ENCODE measurements around the gene MYO3B. TPM values are rescaled to one million over a fixed set of nuclear protein-coding genes. Genes with fewer than 3 reads are reported as not detected.

The MYO3B gene
- total RNA-seq, 1 experiment from 2014 or later, result 0.50 TPM

DNA sequence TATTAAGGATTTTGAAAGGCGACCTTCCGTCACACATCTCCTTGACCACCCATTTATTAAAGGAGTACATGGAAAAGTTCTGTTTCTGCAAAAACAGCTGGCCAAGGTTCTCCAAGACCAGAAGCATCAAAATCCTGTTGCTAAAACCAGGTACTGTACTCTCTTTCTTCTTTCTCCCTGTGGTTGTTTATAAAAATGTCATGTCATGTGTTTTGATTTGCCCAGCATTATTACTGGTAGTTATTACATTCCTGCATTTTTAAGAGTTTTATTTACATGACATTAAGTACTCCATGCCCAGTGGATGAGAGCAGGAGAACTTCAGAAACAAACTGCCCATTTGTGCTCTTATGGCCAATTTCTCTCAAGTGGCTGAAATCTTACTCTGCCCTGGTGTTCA, 191.3 kb downstream of the MYO3B start:
- POLR2A ChIA-PET, result no interaction called here
- H3K4me1 Mint-ChIP-seq, result peaks cover 62% of the 10 kb centered on the region
- peaks cover 7% of the 10 kb centered on the region for H3K27me3 Mint-ChIP-seq (ENCODE audit: low read depth)

DNA sequence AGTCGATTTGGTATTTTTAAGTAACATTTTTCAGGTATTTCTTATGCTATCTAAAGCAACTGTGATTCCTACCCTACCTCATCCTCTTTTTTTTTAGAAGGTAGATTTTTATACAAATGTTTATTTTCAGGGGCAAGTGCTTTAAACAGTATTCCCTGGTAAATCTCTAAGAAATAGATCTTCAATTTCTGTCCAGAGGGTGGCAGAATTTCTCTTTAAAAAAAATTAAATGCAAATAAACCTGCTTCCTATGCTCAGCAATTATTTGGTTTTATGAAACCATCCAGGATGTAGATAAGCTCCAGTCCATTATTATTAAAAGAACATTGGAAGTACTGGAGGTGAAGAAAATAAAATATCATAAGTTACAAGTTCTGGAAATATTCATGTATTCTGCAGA, 191.9 kb downstream of the MYO3B start:
- Mint-ChIP-seq H3K36me3 (no peaks in the 10 kb centered on the region), H3K27me3 (ENCODE audit: low read depth) (peaks cover 7% of the 10 kb centered on the region), H3K27ac (no peak overlapping the region), H3K4me1 (peaks cover 56% of the 10 kb centered on the region), H3K4me3 (no peak overlapping the region), H3K9me3 (peaks cover 4% of the 10 kb centered on the region; the same call in 1 of the 2 replicates)
- CTCF ChIA-PET, result interaction anchor here (0.6 to 4.8 kb wide), 18 partner anchors 9 to 503 kb away, joined by 3 to 41 read pairs (median 6); partner anchors contain the start of genes GAD1 and SP5
- POLR2A ChIA-PET, result interaction anchor here (0.6 kb wide), 1 partner anchor 440 kb away, joined by 3 read pairs; no protein-coding TSS in a partner anchor
- TF ChIP-seq GRHL2 (CRISPR knock-in tag; IDR thresholded peaks at IDR 0.05; ENCODE audit: insufficient replicate concordance, severe bottlenecking) (no peak), FOXJ3 (CRISPR knock-in tag; IDR thresholded peaks at IDR 0.05; ENCODE audit: borderline replicate concordance) (no peak), SMAD4 (CRISPR knock-in tag; IDR thresholded peaks at IDR 0.05) (no peak), RORB (CRISPR knock-in tag; IDR thresholded peaks at IDR 0.05) (no peak), FOXK1 (CRISPR knock-in tag; IDR thresholded peaks at IDR 0.05) (no peak), JUN (CRISPR knock-in tag; IDR thresholded peaks at IDR 0.05) (no peak), ZNF671 (CRISPR knock-in tag; IDR thresholded peaks at IDR 0.05) (no peak), ZNF219 (CRISPR knock-in tag; IDR thresholded peaks at IDR 0.05; ENCODE audit: borderline replicate concordance) (no peak), ZNF423 (CRISPR knock-in tag; IDR thresholded peaks at IDR 0.05) (no peak)
- TF ChIP-seq, protein P1, sequence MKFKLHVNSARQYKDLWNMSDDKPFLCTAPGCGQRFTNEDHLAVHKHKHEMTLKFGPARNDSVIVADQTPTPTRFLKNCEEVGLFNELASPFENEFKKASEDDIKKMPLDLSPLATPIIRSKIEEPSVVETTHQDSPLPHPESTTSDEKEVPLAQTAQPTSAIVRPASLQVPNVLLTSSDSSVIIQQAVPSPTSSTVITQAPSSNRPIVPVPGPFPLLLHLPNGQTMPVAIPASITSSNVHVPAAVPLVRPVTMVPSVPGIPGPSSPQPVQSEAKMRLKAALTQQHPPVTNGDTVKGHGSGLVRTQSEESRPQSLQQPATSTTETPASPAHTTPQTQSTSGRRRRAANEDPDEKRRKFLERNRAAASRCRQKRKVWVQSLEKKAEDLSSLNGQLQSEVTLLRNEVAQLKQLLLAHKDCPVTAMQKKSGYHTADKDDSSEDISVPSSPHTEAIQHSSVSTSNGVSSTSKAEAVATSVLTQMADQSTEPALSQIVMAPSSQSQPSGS (CRISPR knock-in tag; IDR thresholded peaks at IDR 0.05; ENCODE audit: borderline replicate concordance, low read depth), result no peak
- TF ChIP-seq, protein P2, sequence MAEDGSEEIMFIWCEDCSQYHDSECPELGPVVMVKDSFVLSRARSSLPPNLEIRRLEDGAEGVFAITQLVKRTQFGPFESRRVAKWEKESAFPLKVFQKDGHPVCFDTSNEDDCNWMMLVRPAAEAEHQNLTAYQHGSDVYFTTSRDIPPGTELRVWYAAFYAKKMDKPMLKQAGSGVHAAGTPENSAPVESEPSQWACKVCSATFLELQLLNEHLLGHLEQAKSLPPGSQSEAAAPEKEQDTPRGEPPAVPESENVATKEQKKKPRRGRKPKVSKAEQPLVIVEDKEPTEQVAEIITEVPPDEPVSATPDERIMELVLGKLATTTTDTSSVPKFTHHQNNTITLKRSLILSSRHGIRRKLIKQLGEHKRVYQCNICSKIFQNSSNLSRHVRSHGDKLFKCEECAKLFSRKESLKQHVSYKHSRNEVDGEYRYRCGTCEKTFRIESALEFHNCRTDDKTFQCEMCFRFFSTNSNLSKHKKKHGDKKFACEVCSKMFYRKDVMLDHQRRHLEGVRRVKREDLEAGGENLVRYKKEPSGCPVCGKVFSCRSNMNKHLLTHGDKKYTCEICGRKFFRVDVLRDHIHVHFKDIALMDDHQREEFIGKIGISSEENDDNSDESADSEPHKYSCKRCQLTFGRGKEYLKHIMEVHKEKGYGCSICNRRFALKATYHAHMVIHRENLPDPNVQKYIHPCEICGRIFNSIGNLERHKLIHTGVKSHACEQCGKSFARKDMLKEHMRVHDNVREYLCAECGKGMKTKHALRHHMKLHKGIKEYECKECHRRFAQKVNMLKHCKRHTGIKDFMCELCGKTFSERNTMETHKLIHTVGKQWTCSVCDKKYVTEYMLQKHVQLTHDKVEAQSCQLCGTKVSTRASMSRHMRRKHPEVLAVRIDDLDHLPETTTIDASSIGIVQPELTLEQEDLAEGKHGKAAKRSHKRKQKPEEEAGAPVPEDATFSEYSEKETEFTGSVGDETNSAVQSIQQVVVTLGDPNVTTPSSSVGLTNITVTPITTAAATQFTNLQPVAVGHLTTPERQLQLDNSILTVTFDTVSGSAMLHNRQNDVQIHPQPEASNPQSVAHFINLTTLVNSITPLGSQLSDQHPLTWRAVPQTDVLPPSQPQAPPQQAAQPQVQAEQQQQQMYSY (CRISPR knock-in tag; IDR thresholded peaks at IDR 0.05), result no peak
- TF ChIP-seq, protein P3, sequence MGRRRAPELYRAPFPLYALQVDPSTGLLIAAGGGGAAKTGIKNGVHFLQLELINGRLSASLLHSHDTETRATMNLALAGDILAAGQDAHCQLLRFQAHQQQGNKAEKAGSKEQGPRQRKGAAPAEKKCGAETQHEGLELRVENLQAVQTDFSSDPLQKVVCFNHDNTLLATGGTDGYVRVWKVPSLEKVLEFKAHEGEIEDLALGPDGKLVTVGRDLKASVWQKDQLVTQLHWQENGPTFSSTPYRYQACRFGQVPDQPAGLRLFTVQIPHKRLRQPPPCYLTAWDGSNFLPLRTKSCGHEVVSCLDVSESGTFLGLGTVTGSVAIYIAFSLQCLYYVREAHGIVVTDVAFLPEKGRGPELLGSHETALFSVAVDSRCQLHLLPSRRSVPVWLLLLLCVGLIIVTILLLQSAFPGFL (CRISPR knock-in tag; IDR thresholded peaks at IDR 0.05; ENCODE audit: borderline replicate concordance), result no peak
- TF ChIP-seq, protein P4, sequence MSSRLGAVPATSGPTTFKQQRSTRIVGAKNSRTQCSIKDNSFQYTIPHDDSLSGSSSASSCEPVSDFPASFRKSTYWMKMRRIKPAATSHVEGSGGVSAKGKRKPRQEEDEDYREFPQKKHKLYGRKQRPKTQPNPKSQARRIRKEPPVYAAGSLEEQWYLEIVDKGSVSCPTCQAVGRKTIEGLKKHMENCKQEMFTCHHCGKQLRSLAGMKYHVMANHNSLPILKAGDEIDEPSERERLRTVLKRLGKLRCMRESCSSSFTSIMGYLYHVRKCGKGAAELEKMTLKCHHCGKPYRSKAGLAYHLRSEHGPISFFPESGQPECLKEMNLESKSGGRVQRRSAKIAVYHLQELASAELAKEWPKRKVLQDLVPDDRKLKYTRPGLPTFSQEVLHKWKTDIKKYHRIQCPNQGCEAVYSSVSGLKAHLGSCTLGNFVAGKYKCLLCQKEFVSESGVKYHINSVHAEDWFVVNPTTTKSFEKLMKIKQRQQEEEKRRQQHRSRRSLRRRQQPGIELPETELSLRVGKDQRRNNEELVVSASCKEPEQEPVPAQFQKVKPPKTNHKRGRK (CRISPR knock-in tag; IDR thresholded peaks at IDR 0.05; ENCODE audit: borderline replicate concordance), result no peak
- TF ChIP-seq, protein P5, sequence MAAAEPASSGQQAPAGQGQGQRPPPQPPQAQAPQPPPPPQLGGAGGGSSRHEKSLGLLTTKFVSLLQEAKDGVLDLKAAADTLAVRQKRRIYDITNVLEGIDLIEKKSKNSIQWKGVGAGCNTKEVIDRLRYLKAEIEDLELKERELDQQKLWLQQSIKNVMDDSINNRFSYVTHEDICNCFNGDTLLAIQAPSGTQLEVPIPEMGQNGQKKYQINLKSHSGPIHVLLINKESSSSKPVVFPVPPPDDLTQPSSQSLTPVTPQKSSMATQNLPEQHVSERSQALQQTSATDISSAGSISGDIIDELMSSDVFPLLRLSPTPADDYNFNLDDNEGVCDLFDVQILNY (CRISPR knock-in tag; IDR thresholded peaks at IDR 0.05), result no peak
- TF ChIP-seq, protein P6, sequence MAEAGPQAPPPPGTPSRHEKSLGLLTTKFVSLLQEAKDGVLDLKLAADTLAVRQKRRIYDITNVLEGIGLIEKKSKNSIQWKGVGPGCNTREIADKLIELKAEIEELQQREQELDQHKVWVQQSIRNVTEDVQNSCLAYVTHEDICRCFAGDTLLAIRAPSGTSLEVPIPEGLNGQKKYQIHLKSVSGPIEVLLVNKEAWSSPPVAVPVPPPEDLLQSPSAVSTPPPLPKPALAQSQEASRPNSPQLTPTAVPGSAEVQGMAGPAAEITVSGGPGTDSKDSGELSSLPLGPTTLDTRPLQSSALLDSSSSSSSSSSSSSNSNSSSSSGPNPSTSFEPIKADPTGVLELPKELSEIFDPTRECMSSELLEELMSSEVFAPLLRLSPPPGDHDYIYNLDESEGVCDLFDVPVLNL (CRISPR knock-in tag; IDR thresholded peaks at IDR 0.05; ENCODE audit: borderline replicate concordance, low read depth), result no peak
- ATAC-seq (no peak), DNase-seq (ENCODE audit: low spot score) (no peak)

More for the DNA sequence above, 191.3 kb downstream of the MYO3B start:
- Mint-ChIP-seq H3K4me3 (no peak overlapping the region), H3K9me3 (peaks cover 4% of the 10 kb centered on the region; the same call in 1 of the 2 replicates), H3K36me3 (no peaks in the 10 kb centered on the region), H3K27ac (no peak overlapping the region)
- DNase-seq (ENCODE audit: low spot score), result no peak
- ATAC-seq, result no peak
- CTCF ChIA-PET, result interaction anchor here (0.7 to 4.8 kb wide), 11 partner anchors 8 to 504 kb away, joined by 4 to 41 read pairs (median 9); partner anchors contain the start of gene GAD1
- TF ChIP-seq, protein P7, sequence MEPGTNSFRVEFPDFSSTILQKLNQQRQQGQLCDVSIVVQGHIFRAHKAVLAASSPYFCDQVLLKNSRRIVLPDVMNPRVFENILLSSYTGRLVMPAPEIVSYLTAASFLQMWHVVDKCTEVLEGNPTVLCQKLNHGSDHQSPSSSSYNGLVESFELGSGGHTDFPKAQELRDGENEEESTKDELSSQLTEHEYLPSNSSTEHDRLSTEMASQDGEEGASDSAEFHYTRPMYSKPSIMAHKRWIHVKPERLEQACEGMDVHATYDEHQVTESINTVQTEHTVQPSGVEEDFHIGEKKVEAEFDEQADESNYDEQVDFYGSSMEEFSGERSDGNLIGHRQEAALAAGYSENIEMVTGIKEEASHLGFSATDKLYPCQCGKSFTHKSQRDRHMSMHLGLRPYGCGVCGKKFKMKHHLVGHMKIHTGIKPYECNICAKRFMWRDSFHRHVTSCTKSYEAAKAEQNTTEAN (CRISPR knock-in tag; IDR thresholded peaks at IDR 0.05), result no peak
- TF ChIP-seq, protein P8, sequence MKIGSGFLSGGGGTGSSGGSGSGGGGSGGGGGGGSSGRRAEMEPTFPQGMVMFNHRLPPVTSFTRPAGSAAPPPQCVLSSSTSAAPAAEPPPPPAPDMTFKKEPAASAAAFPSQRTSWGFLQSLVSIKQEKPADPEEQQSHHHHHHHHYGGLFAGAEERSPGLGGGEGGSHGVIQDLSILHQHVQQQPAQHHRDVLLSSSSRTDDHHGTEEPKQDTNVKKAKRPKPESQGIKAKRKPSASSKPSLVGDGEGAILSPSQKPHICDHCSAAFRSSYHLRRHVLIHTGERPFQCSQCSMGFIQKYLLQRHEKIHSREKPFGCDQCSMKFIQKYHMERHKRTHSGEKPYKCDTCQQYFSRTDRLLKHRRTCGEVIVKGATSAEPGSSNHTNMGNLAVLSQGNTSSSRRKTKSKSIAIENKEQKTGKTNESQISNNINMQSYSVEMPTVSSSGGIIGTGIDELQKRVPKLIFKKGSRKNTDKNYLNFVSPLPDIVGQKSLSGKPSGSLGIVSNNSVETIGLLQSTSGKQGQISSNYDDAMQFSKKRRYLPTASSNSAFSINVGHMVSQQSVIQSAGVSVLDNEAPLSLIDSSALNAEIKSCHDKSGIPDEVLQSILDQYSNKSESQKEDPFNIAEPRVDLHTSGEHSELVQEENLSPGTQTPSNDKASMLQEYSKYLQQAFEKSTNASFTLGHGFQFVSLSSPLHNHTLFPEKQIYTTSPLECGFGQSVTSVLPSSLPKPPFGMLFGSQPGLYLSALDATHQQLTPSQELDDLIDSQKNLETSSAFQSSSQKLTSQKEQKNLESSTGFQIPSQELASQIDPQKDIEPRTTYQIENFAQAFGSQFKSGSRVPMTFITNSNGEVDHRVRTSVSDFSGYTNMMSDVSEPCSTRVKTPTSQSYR (CRISPR knock-in tag; IDR thresholded peaks at IDR 0.05), result no peak

All from WTC11 (cell line).